Choroid plexus epithelial cell (primary cell): ENCODE data around the gene RXRB.

Experiments used
- DNase-seq: peaks from one replicate; pipeline ENCODE4 v3.0.0-alpha.2; 2010; ENCODE audit warnings: low read depth
- H3K4me3 ChIP-seq: 2 replicates; pipeline ENCODE4 v1.5.1; 2011; ENCODE audit warnings: low read depth, mild to moderate bottlenecking, control low read depth, low read length, moderate library complexity
- TF ChIP-seq, protein P1 (sequence below): conservative IDR thresholded peaks from 2 replicates; pipeline ENCODE4 v1.5.1; 2011; ENCODE audit warnings: low read depth, mild to moderate bottlenecking, control low read depth, inconsistent platforms, low read length, moderate library complexity

RXRB gene

GRCh38 chr6:33190504-33191107 lies 9.9 kb downstream of the RXRB start:
- DNase-seq = no peak
- no peak overlapping the region for H3K4me3 ChIP-seq
- TF ChIP-seq, protein P1, sequence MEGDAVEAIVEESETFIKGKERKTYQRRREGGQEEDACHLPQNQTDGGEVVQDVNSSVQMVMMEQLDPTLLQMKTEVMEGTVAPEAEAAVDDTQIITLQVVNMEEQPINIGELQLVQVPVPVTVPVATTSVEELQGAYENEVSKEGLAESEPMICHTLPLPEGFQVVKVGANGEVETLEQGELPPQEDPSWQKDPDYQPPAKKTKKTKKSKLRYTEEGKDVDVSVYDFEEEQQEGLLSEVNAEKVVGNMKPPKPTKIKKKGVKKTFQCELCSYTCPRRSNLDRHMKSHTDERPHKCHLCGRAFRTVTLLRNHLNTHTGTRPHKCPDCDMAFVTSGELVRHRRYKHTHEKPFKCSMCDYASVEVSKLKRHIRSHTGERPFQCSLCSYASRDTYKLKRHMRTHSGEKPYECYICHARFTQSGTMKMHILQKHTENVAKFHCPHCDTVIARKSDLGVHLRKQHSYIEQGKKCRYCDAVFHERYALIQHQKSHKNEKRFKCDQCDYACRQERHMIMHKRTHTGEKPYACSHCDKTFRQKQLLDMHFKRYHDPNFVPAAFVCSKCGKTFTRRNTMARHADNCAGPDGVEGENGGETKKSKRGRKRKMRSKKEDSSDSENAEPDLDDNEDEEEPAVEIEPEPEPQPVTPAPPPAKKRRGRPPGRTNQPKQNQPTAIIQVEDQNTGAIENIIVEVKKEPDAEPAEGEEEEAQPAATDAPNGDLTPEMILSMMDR = no peak

GRCh38 chr6:33189625-33190448 lies 10.6 kb downstream of the RXRB start:
- TF ChIP-seq, protein P1 = no peak
- no peak for DNase-seq
- H3K4me3 ChIP-seq = no peak overlapping the region

DNA sequence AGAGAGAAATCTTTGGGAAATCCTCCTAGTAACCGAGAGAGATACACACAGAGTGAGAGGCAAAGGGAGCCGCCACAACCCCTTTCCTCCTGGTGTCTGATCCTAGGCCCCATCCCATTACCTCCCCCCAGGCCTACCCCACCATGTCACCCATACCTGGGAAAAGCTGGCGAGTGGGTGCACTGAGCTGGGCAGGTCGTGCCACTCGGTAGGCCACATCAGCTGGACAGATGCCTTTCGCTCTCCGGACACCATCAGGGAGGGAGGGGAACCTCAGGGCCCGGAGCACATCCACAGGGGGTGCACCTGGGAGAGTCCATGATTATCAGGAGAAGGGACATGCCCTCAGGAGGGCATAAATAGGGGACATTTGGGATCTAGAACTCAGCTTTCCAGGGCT lies 11.3 kb downstream of the RXRB start:
- TF ChIP-seq, protein P1 = no peak
- H3K4me3 ChIP-seq = no peak overlapping the region
- no peak for DNase-seq

GRCh38 chr6:33187809-33188208 lies 12.7 kb downstream of the RXRB start:
- TF ChIP-seq, protein P1 = no peak
- DNase-seq = no peak
- no peak overlapping the region for H3K4me3 ChIP-seq

DNA sequence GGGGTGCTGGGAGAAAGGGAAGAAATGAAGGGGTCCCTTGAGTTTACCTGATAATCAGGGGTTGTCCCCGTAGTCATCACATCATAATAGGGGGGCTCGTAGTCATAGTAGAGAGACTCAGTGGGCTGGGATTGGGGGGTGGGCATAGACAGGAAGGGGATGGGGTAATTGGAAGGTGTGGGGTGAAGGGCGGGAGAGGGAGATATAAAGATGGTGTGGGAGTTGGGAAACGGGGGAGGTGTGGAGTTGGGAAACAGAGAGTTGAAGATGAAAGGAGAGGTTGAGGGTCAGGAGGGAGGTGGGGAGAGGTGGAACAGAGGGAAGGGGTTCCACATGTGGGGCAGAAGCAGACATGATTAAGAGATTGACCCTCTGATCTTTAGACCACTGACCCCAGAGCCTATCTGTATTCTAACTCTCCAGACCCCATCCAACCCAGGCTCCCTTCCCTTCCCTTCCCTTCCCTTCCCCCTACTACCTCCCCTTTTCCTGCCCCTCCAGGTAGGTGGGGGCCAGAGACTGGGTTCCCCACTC lies 14.7 kb downstream of the RXRB start:
- no peak overlapping the region for H3K4me3 ChIP-seq
- no peak for DNase-seq
- TF ChIP-seq, protein P1 = no peak

- no peak overlapping the region for H3K4me3 ChIP-seq
- DNase-seq = no peak
- TF ChIP-seq, protein P1 = no peak
Observed at GRCh38 chr6:33185190-33185589, 15.3 kb downstream of the RXRB start.
